HG02763 (cell line): ENCODE results near the gene OBP2B.

Experiments
- ATAC-seq: cut with Tn5 transposase; IDR thresholded peaks from one replicate; pipeline ENCODE4 v1.9.1; 2021; ENCODE audit warnings: mild to moderate bottlenecking, moderate library complexity; ENCODE audit not compliant: unreplicated experiment

OBP2B gene

DNA sequence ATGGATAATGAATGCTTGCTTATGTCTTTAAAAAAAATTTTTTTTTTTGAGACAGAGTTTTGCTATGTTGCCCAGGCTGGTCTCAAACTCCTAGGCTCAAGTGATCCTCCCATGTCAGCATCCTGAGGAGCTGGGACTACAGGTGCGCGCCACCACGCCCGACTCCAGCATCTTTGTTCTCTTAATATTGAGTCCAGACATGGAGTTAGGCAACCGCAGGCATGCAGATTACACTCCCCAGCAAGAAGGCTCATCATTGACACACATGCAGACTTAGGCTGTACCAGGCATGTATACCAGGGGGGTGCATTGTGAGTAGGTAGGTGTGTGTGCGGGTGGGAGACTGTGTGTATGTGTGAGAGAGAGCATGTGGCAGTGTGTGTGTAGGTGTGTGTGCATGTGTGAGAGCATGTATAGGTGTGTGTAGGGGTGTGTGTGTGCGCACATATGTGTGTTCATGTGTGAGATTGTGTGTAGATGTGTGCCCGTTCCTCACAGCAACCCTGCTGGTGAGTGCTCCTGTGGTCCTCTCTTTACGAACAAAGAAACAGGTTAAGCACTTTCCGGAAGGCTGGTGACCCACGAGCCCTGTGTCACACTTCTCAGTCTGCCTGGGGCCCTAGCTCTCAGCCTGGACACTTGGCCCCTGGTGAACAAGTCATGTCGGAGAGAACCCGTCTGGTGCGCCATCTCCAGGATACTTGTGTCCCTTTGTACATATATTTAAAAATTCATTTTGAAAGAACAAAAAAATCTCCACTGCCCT lies 6.2 kb downstream of the OBP2B start:
- no peak for ATAC-seq

- no peak for ATAC-seq
Measured at GRCh38 chr9:133202145-133202513, 6.9 kb downstream of the OBP2B start.

DNA sequence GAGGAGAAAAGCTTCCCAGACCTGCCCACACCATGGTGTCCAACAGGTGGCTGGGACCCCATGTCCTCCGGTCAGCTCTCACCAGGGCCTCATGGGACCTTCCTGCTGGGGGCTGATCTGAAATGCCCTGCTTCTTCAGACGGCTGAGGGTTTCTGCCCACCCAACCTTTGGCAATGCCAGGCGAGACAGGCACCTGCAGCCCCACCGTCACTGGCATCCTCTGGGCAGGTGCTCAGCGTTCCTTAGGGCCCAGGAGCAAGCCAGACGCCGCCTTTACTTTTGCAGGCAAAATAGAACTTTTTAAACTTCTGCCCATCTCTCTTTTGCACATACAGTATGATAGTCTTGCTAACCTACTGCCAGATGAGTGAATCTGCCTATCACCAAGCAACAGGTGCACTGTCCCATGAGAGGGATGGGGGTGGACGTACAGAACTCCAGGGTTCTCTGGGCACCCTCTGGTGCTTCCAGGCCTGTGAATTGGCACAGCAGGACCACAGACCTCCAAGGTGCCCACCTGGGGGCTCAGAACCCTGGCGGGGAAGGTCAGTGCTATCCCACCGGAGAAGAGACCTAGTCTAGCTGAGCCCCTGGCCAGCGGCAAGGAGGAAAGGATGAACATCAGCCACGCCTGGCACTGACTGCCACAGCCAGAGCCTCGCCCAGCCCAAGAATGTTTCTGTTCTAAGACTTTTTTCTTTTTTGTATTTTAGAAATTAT lies 7.5 kb downstream of the OBP2B start:
- ATAC-seq = no peak

- ATAC-seq = no peak
Measured at GRCh38 chr9:133200631-133201030, 8.4 kb downstream of the OBP2B start.

DNA sequence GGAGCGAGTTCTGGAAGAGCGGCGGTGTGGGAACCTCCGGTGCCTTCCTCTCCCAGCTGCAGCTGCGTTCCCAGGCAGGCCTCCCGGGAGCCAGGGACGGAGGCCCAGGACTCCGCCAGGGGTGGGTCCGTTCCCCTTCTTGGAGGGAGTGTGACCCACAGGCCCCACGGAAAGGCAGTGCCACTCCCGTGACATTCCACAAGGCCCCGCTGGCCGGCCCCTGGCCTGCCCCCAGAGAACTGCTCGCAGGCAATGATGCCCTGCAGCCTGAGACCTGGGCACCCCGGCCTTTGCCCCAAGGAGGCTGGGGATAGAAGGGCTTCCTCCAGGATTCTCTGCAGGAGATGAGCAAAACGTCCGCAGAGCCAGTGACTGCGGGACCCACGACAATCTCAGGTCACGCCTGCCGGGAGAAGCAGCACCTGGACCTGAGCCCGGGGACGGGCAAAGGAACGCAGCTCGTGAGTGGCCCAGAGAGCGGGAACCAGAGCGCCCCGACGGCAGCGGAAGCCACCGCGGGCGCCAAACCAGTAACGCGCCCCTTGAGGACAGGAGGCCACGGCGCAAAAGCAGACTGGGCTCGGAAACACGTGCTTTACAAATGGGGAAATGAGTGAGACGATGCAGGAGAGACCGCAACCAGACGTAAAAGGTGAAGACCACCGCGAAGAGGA lies 9.3 kb downstream of the OBP2B start:
- ATAC-seq = no peak

- no peak for ATAC-seq
Measured at GRCh38 chr9:133195029-133195428, 14.0 kb downstream of the OBP2B start.

DNA sequence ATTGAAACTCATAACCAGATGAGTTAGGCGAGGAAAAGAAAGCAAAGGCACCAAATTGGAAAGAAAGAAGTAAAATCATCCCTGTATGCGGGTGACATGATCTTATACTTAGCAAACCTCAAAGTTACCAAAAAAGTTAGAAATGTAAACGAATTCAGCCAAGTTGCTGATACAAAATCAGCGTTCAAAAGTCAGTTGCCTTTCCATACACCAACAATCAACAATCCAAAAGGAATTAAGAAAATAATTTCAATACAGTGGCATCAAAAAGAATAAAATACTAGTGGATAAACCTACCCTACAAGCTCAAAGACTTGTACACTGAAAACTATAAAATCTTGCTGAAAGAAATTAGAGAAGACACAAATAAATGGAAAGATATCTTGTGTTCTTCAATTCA lies 14.5 kb downstream of the OBP2B start:
- no peak for ATAC-seq

DNA sequence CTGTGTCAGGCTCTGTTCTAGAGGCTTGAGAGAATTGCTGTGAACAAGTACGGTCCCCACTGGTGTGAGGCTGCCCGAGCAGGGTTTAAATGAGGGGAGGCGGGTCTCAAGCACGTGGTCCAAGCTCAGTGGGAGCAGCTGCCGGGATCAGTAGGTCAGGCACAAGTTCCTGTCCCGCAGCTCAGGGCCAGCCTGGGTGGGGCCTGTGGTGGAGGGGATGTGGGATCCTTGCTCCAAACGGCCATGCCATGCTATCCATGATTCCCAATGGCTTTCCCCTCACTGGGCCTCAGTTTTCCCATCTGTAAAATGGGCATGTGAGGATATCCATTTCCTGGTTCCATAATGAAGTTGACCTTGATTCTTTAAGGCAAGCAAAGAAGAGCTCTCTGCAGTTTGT lies 17.1 kb downstream of the OBP2B start:
- ATAC-seq = no peak

DNA sequence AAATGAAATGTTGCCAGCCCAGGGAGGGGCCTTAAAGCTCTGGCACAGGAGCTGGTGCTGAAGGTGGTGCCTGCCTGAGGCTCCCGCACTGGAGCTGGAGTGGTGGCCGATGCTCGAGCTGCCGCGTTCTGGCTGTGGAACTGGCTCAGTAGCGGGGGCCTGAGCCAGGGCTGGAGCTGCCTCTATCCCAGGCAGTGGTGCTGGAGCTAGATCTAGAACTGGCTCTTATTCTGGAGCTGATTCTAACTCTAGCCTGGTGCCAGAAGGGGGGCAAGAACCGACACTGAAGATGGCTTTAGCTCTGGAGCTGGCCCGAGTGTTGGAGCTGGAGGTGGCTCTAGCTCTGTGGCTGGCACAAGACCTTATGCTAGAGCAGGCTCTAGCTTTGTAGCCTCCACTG lies 19.2 kb downstream of the OBP2B start:
- no peak for ATAC-seq

DNA sequence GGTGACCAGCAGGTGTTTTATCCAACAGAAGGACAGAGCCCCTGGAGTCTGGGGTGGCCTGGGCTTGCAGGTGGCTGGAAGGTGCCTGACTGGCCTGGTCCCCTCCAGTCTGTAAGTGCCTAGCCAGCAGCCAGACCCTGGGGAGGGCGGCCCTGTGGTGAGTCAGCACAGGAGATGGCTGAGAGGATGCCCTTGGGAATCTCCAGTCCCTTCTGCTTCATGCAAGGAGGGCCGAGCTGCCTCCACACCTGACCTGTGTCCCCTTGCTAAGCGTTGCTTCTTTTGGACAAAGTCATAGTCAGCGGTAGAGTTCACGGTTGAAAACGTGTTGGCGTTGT lies 20.2 kb downstream of the OBP2B start:
- ATAC-seq = no peak

DNA sequence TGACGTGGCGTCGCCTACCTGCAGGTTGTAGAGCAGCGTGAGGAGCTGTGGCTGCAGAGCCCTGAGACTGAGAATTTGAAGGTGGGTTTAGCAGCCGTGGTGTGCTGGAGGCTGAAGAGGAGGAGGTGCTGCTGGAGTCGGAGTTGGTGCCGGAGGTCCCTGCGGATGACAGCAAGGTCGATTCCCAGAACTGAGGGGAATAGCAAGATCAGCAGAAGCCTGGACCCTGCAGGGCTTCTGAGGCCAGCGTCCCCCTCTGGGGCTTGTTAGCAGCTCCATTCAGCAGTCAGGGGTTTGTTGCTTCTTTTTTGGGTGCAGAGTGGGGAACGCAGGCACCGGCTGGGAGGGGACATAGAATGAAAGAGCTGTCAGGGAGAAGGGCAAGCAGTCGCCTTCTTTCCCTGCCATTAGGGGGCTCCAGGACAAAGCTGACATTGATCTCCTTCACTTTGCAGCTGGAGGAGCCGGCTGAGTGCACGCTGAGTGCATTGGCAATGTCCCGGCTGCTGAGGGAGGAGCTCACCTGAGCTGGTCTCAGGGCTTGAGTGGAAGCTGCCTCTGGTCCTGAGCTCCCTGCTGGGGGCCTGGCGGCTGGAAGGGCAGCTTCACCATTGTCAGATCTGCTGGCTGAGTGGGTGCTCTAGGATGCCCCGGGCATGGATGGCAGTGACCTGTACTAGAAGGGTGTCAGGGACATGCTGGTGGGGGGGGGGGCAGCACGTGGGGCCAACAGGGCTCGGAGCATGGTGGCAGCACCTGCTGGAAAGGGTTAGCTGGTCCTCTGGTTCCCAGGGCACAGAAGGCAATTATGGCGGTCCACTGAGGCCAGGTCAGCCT lies 20.8 kb downstream of the OBP2B start:
- no peak for ATAC-seq

GRCh38 chr9:133187561-133188005 lies 21.5 kb downstream of the OBP2B start:
- no peak for ATAC-seq

- no peak for ATAC-seq
Measured at GRCh38 chr9:133186736-133187135, 22.3 kb downstream of the OBP2B start.

DNA sequence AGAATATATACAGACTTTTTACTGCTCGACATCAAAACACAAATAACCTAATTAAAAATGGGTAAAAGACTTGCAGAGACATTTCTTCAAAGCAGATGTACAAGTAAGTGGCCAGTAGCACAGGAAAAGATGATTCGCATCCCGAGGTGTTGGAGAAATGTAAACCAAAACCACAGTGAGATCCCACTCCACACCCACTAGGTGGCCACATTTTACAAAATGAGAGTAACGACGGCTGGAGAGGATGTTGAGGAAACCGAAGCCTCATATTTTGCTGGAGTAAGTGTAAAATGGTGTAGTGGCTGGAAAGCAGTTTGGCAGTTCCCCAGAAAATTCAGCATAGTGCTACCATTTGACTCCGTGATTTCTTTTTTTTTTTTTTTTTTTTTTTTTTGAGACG lies 24.1 kb downstream of the OBP2B start:
- no peak for ATAC-seq

GRCh38 chr9:133182151-133182550 lies 26.9 kb downstream of the OBP2B start:
- no peak for ATAC-seq

DNA sequence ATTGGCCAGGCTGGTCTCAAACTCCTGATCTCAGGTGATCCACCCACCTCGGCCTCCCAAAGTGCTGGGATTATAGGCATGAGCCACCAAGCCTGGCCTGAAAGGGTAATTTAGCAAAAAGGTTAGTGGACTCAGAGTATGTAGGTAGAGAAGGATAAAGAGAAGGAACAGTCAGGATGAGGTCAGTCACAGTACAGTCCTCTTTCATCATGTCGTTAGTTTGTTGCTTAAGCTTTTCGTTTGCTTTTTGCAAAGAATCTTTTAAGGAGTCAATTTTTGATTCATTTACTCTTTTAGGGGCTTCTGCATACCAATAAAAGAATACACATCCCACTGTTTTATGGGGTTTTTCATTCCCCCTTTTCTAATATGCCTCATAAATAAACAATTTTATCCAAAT lies 27.5 kb downstream of the OBP2B start:
- no peak for ATAC-seq

GRCh38 chr9:133180953-133181352 lies 28.1 kb downstream of the OBP2B start:
- no peak for ATAC-seq

DNA sequence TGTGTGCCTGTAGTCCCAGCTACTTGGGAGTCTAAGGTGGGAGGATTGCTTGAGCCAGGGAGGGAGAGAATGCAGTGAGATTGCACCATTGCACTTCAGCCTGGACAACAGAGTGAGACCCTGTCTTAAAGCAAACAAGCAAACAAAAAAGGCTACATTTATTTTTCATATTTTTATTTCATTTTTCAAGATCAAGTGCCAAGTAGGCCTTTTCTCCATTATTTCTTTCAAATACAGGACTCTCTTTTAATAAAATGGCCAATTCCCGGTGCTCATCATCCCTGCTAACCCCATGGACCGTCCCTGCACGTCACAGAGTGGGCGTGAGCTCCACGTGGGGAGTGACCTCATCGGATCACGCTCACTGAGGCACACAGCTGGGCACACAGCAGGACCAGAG lies 36.0 kb downstream of the OBP2B start:
- no peak for ATAC-seq

GRCh38 chr9:133171161-133171961 lies 37.7 kb downstream of the OBP2B start:
- ATAC-seq = no peak

DNA sequence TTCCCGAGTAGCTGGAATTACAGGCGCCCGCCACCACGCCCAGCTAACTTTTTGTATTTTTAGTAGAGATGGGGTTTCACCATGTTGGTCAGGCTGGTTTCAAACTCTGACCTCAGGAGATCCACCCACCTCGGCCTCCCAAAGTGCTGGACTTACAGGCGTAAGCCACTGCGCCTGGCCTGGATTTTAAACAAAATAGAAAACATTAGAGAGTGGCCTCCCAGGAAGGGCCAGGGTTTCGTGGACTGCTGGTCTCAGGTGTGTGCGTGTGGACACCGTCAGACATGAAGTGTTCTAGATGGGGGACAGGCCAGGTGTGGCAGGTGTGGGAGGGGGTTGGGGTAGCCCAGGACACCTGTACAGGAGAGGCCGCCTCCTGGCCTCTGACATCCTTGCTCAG lies 38.3 kb downstream of the OBP2B start:
- ATAC-seq = no peak
